HUDEP-2 (cell line): ENCODE data around the gene DACT2.
"Not testable (repeated sequence)": the region's sequence is repeated elsewhere in the genome, so short reads cannot be mapped to it uniquely, and the experiment has no call there.

Source experiments
- DNase-seq, 76 experiments: peaks; one replicate each; lab custom pipeline; 2025; ENCODE audit not compliant: unreplicated experiment in 76 of 76; lab: John Stamatoyannopoulos, UW

Gene DACT2

GRCh38 chr6:168285456-168285855 lies 34.1 kb downstream of the DACT2 start:
- DNase-seq = no peak

- no peak for DNase-seq
Measured at GRCh38 chr6:168284187-168284586, 35.4 kb downstream of the DACT2 start.

GRCh38 chr6:168283686-168284025 lies 35.9 kb downstream of the DACT2 start:
- DNase-seq = no peak

- no peak for DNase-seq
Measured at GRCh38 chr6:168282985-168283685, 36.4 kb downstream of the DACT2 start.

GRCh38 chr6:168281826-168282225 lies 37.8 kb downstream of the DACT2 start:
- DNase-seq = no peak

GRCh38 chr6:168281314-168281713 lies 38.3 kb downstream of the DACT2 start:
- DNase-seq = not testable (repeated sequence)

- no peak for DNase-seq
Measured at GRCh38 chr6:168280899-168281245, 38.7 kb downstream of the DACT2 start.

- no peak for DNase-seq
Measured at GRCh38 chr6:168280020-168280898, 39.3 kb downstream of the DACT2 start.

GRCh38 chr6:168279403-168279935 lies 40.1 kb downstream of the DACT2 start:
- no peak for DNase-seq

- no peak for DNase-seq
Measured at GRCh38 chr6:168278904-168279303, 40.7 kb downstream of the DACT2 start.

- DNase-seq = no peak
Measured at GRCh38 chr6:168277274-168277669, 42.3 kb downstream of the DACT2 start.

GRCh38 chr6:168276576-168277273 lies 42.9 kb downstream of the DACT2 start:
- DNase-seq = no peak

- DNase-seq = no peak
Measured at GRCh38 chr6:168275168-168275567, 44.4 kb downstream of the DACT2 start.

GRCh38 chr6:168274037-168274952 lies 45.3 kb downstream of the DACT2 start:
- DNase-seq = no peak

GRCh38 chr6:168273441-168274036 lies 46.0 kb downstream of the DACT2 start:
- DNase-seq = peak in 2 of 76 experiments; percentile 11 to 19

GRCh38 chr6:168272415-168273325 lies 46.9 kb downstream of the DACT2 start:
- DNase-seq = peak in 16 of 76 experiments; percentile 9 to 34 (median 18)

- DNase-seq = no peak
Measured at GRCh38 chr6:168270274-168271172, 49.1 kb downstream of the DACT2 start.
